Endothelial cell (in vitro differentiated cells): ENCODE data around the gene GMDS. TPM values are rescaled to one million over a fixed set of nuclear protein-coding genes. Genes with fewer than 3 reads are reported as not detected.

Experiments used
- DNase-seq: peaks from one replicate; pipeline ENCODE4 v3.0.0; 2021; ENCODE audit warnings: low spot score
- H3K27ac Mint-ChIP-seq: one replicate; pipeline ENCODE4 v1.8.0; 2021; ENCODE audit warnings: mixed read lengths, inconsistent platforms; ENCODE audit not compliant: unreplicated experiment
- H3K27me3 Mint-ChIP-seq: one replicate; pipeline ENCODE4 v1.8.0; 2021; ENCODE audit warnings: mild to moderate bottlenecking, moderate library complexity, mixed read lengths, inconsistent platforms; ENCODE audit not compliant: unreplicated experiment
- H3K36me3 Mint-ChIP-seq: one replicate; pipeline ENCODE4 v1.8.0; 2021; ENCODE audit warnings: mild to moderate bottlenecking, low read depth, mixed read lengths, inconsistent platforms; ENCODE audit not compliant: unreplicated experiment
- H3K4me1 Mint-ChIP-seq: one replicate; pipeline ENCODE4 v1.8.0; 2021; ENCODE audit warnings: mild to moderate bottlenecking, mixed read lengths, inconsistent platforms; ENCODE audit not compliant: unreplicated experiment
- H3K4me3 Mint-ChIP-seq: one replicate; pipeline ENCODE4 v1.8.0; 2021; ENCODE audit warnings: mild to moderate bottlenecking, mixed read lengths, inconsistent platforms; ENCODE audit not compliant: unreplicated experiment
- H3K9me3 Mint-ChIP-seq: one replicate; pipeline ENCODE4 v1.8.0; 2021; ENCODE audit warnings: mixed read lengths, inconsistent platforms; ENCODE audit not compliant: unreplicated experiment
- CTCF ChIP-seq: fragments of 200-600 bp; sonication (generic); IDR thresholded peaks from one replicate; pipeline ENCODE4 v1.5.0; 2021; ENCODE audit warnings: antibody characterized with exemption; ENCODE audit not compliant: unreplicated experiment
- total RNA-seq: library from RNA; stranded (reverse); fragmentation: NEBNext Ultra II Directional; extraction: Animal tissue kit (Norgen Biotek cat#: 25700); gene quantifications from one replicate; pipeline ENCODE4 v1.2.1, GENCODE V29; 2021; ENCODE audit not compliant: unreplicated experiment

The GMDS gene
- total RNA-seq, 1 donor from 2014 or later = 36.0 TPM

- Mint-ChIP-seq H3K4me1 (peaks cover 50% of the 10 kb centered on the region), H3K27ac (peak overlapping the region; percentile 43), H3K36me3 (peaks cover 4% of the 10 kb centered on the region), H3K27me3 (peaks cover 8% of the 10 kb centered on the region), H3K4me3 (no peak overlapping the region), H3K9me3 (no peaks in the 10 kb centered on the region)
- no peak for TF ChIP-seq CTCF
- no peak for DNase-seq
These were observed 601.5 kb downstream of the GMDS start for GRCh38 chr6:1643830-1644445.

- Mint-ChIP-seq H3K4me3 (no peak overlapping the region), H3K4me1 (peaks cover 50% of the 10 kb centered on the region), H3K27me3 (peaks cover 8% of the 10 kb centered on the region), H3K9me3 (no peaks in the 10 kb centered on the region), H3K36me3 (peaks cover 4% of the 10 kb centered on the region), H3K27ac (peak overlapping the region; percentile 97)
- TF ChIP-seq CTCF = no peak
- DNase-seq = no peak
These were observed 602.3 kb downstream of the GMDS start for GRCh38 chr6:1643111-1643510.

GRCh38 chr6:1641343-1641885 lies 604.0 kb downstream of the GMDS start:
- peak overlapping the region; percentile 73 for H3K27ac Mint-ChIP-seq
- DNase-seq = no peak
- no peak for TF ChIP-seq CTCF
- H3K4me1 Mint-ChIP-seq = peaks cover 53% of the 10 kb centered on the region
- peak overlapping the region; percentile 80 for H3K4me3 Mint-ChIP-seq
- H3K36me3 Mint-ChIP-seq = peaks cover 4% of the 10 kb centered on the region
- peaks cover 8% of the 10 kb centered on the region for H3K27me3 Mint-ChIP-seq
- H3K9me3 Mint-ChIP-seq = no peaks in the 10 kb centered on the region

- H3K27me3 Mint-ChIP-seq = peaks cover 7% of the 10 kb centered on the region
These were observed 604.9 kb downstream of the GMDS start for GRCh38 chr6:1640476-1640875.

More at GRCh38 chr6:1640476-1640875, 604.9 kb downstream of the GMDS start:
- peaks cover 4% of the 10 kb centered on the region for H3K36me3 Mint-ChIP-seq
- no peak overlapping the region for H3K4me3 Mint-ChIP-seq
- DNase-seq = no peak
- peaks cover 55% of the 10 kb centered on the region for H3K4me1 Mint-ChIP-seq
- TF ChIP-seq CTCF = no peak
- H3K9me3 Mint-ChIP-seq = no peaks in the 10 kb centered on the region
- H3K27ac Mint-ChIP-seq = no peak overlapping the region
